Spleen (tissue), 11 donors: ENCODE measurements around the gene GPATCH4. TPM values are rescaled to one million over a fixed set of nuclear protein-coding genes. Genes with fewer than 3 reads are reported as not detected.

Source experiments
- DNase-seq: peaks from one replicate; pipeline ENCODE4 v3.0.0-alpha.2; 2020
- H3K27ac ChIP-seq, 8 donors: fragments of 200-600 bp; sonication (generic) in 7 of 8; 1 replicate in 4 of 8; 2 replicates in 4 of 8; pipeline versions ENCODE4 v1.5.0 to v1.8.0; 2016 to 2021; ENCODE audit warnings: inconsistent platforms in 4 of 8, mild to moderate bottlenecking in 4 of 8, moderate library complexity in 1 of 8
- H3K27me3 ChIP-seq, 7 donors: fragments of 200-600 bp; sonication (generic) in 6 of 7; replicated peaks in 1 of 7; 1 replicate in 4 of 7; 2 replicates in 3 of 7; pipeline versions ENCODE4 v1.5.0 to v1.8.0; 2016 to 2021; ENCODE audit warnings: inconsistent platforms in 3 of 7, mild to moderate bottlenecking in 1 of 7
- H3K36me3 ChIP-seq, 6 donors: fragments of 200-600 bp; sonication (generic) in 5 of 6; 1 replicate in 4 of 6; 2 replicates in 2 of 6; pipeline versions ENCODE4 v1.5.0 to v1.8.0; 2016 to 2021; ENCODE audit warnings: inconsistent platforms in 2 of 6
- H3K4me1 ChIP-seq, 6 donors: fragments of 200-600 bp; sonication (generic) in 5 of 6; 1 replicate in 3 of 6; 2 replicates in 3 of 6; pipeline versions ENCODE4 v1.5.0 to v1.8.0; 2016 to 2021; ENCODE audit warnings: inconsistent platforms in 3 of 6
- H3K4me3 ChIP-seq, 8 donors: fragments of 200-600 bp; sonication (generic) in 7 of 8; 1 replicate in 4 of 8; 2 replicates in 4 of 8; pipeline versions ENCODE4 v1.5.0 to v1.8.0; 2016 to 2021; ENCODE audit warnings: inconsistent platforms in 4 of 8, mild to moderate bottlenecking in 4 of 8, moderate library complexity in 2 of 8
- H3K9me3 ChIP-seq, 8 donors: fragments of 200-600 bp; sonication (generic) in 7 of 8; 1 replicate in 4 of 8; 2 replicates in 4 of 8; pipeline versions ENCODE4 v1.5.0 to v1.8.0; 2016 to 2021; ENCODE audit warnings: inconsistent platforms in 4 of 8
- CTCF ChIP-seq, 11 experiments: fragments of 200-600 bp in 7 of 11; fragments of 450-650 bp in 4 of 11; sonication (generic) in 4 of 11; IDR thresholded peaks in 8 of 11; conservative IDR thresholded peaks in 3 of 11; 1 replicate in 7 of 11; 2 replicates in 4 of 11; pipeline versions ENCODE4 v1.4.0 to v1.8.0; 2016 to 2021; ENCODE audit warnings: antibody characterized with exemption in 11 of 11, inconsistent platforms in 4 of 11, mild to moderate bottlenecking in 1 of 11
- POLR2A ChIP-seq, 3 donors: fragments of 450-650 bp; IDR thresholded peaks; one replicate each; pipeline ENCODE4 v1.5.1; 2017; ENCODE audit warnings: antibody characterized with exemption in 3 of 3, mild to moderate bottlenecking in 1 of 3
- POLR2AphosphoS5 ChIP-seq, 3 donors: sonication (generic); formaldehyde crosslinking; IDR thresholded peaks; one replicate each; pipeline ENCODE4 v1.5.1; 2017; ENCODE audit warnings: antibody characterized with exemption in 3 of 3
- WGBS, 5 donors: extraction: QIAGEN DNeasy Blood & Tissue Kit in 3 of 5; methylation state at CpG; one replicate each; pipeline versions ENCODE4 v1.1.5 to v1.1.7; 2013 to 2018; 5-methylcytosine and 5-hydroxymethylcytosine counted together
- intact Hi-C: fragments of 100-400 bp; cut with DNase I; formaldehyde crosslinking; loops from one replicate; pipeline ENCODE4 v1.15.0; 2023; ENCODE audit warnings: low total_unique reads
- polyA plus RNA-seq, 3 donors: library from polyadenylated mRNA; stranded (reverse); fragments of 200-250 nt; gene quantifications; one replicate each; pipeline ENCODE4 v1.2.1, GENCODE V29; 2013
- total RNA-seq, 7 donors: library from RNA; depleted of rRNA in 3 of 7; stranded (reverse); fragments of >200 nt in 3 of 7; fragmentation: NEBNext Ultra II Directional in 4 of 7; extraction: Animal tissue kit (Norgen Biotek cat#: 25700) in 4 of 7; gene quantifications; one replicate each; pipeline versions ENCODE4 v1.1.0 to v1.2.1, GENCODE V29; 2016 to 2021
- donor health status: healthy with polysubstance abuse.
- donor health status: DM: no; HTN: no; CAD: no; lungs with moderate emphysema.
- donor health status: DM: no; HTN: no; CAD: no.
- donor health status: Bipolar disorder and iron deficiency.
- donor health status: healthy.
- donor health status: DM: no; HTN: no; CAD: no.
- donor health status: DM: yes; HTN: yes; CAD: no.

Gene GPATCH4
- total and polyA plus RNA-seq, 10 donors, result 12.3 to 49.6 (median 25.5) TPM

GRCh38 chr1:156571261-156571852 is 29.9 kb downstream of the GPATCH4 start:
- intact Hi-C loops, result no loop called here
- Histone ChIP-seq H3K27ac (no peak overlapping the region), H3K4me1 (peaks cover 6 to 20% (median 14%) of the 10 kb centered on the region in 6 donors), H3K4me3 (no peak overlapping the region), H3K27me3 (peaks cover 0 to 34% (median 4%) of the 10 kb centered on the region in 7 donors), H3K9me3 (no peaks in the 10 kb centered on the region), H3K36me3 (peaks cover 0 to 4% (median 0%) of the 10 kb centered on the region in 6 donors)
- DNase-seq, result no peak
- WGBS, 5 donors, result 26 to 41% (median 31%) methylated on average over 4 of the region's 4 CpGs
- no peak for TF ChIP-seq POLR2A (IDR thresholded peaks at IDR 0.05)
- TF ChIP-seq POLR2AphosphoS5 (IDR thresholded peaks at IDR 0.05), result no peak
- TF ChIP-seq CTCF (IDR thresholded peaks at IDR 0.05 in 8 of 11, conservative IDR thresholded peaks at IDR 0.05 in 3 of 11), result no peak

- TF ChIP-seq POLR2A (IDR thresholded peaks at IDR 0.05) (no peak), CTCF (IDR thresholded peaks at IDR 0.05 in 8 of 11, conservative IDR thresholded peaks at IDR 0.05 in 3 of 11) (no peak), POLR2AphosphoS5 (IDR thresholded peaks at IDR 0.05) (no peak)
- H3K9me3 ChIP-seq, result no peaks in the 10 kb centered on the region
- H3K27ac ChIP-seq, result no peak overlapping the region
- peaks cover 0 to 29% (median 0%) of the 10 kb centered on the region in 6 donors for H3K36me3 ChIP-seq
- 73 to 85% (median 77%) methylated on average over 4 of the region's 4 CpGs for WGBS, 5 donors
- intact Hi-C loops, result no loop called here
- peaks cover 0 to 16% (median 0%) of the 10 kb centered on the region in 7 donors for H3K27me3 ChIP-seq
- H3K4me1 ChIP-seq, result peaks cover 0 to 4% (median under 1%) of the 10 kb centered on the region in 6 donors
- no peak for DNase-seq
- H3K4me3 ChIP-seq, result no peak overlapping the region
Observed at GRCh38 chr1:156566436-156566835, 34.8 kb downstream of the GPATCH4 start.

- no peak overlapping the region for H3K4me3 ChIP-seq
- H3K36me3 ChIP-seq, result peaks cover 0 to 35% (median 0%) of the 10 kb centered on the region in 6 donors
- no peak overlapping the region for H3K27ac ChIP-seq
- no peak for DNase-seq
- no peaks in the 10 kb centered on the region for H3K9me3 ChIP-seq
- no peaks in the 10 kb centered on the region for H3K4me1 ChIP-seq
- TF ChIP-seq CTCF (IDR thresholded peaks at IDR 0.05 in 8 of 11, conservative IDR thresholded peaks at IDR 0.05 in 3 of 11) (no peak), POLR2A (IDR thresholded peaks at IDR 0.05) (no peak), POLR2AphosphoS5 (IDR thresholded peaks at IDR 0.05) (no peak)
- peaks cover 0 to 6% (median 0%) of the 10 kb centered on the region in 7 donors for H3K27me3 ChIP-seq
- intact Hi-C loops, result no loop called here
- 82 to 90% (median 87%) methylated on average over 2 of the region's 2 CpGs for WGBS, 5 donors
Observed at GRCh38 chr1:156565519-156565918, 35.8 kb downstream of the GPATCH4 start.

GRCh38 chr1:156560585-156561163 is 40.6 kb downstream of the GPATCH4 start:
- Histone ChIP-seq H3K4me1 (no peaks in the 10 kb centered on the region), H3K27me3 (no peaks in the 10 kb centered on the region)
- WGBS, 5 donors, result 75 to 80% (median 77%) methylated on average over 5 of the region's 5 CpGs

More at GRCh38 chr1:156560585-156561163, 40.6 kb downstream of the GPATCH4 start:
- TF ChIP-seq POLR2AphosphoS5 (IDR thresholded peaks at IDR 0.05), result no peak
- no peak for TF ChIP-seq CTCF (IDR thresholded peaks at IDR 0.05 in 8 of 11, conservative IDR thresholded peaks at IDR 0.05 in 3 of 11)
- no peak for TF ChIP-seq POLR2A (IDR thresholded peaks at IDR 0.05)
- Histone ChIP-seq H3K36me3 (peaks cover 0 to 54% (median 0%) of the 10 kb centered on the region in 6 donors), H3K9me3 (no peaks in the 10 kb centered on the region), H3K4me3 (no peak overlapping the region), H3K27ac (no peak overlapping the region)
- DNase-seq, result no peak
- intact Hi-C loops, result no loop called here
